GM12864 (cell line): ENCODE measurements around the gene FBRSL1.
"Not testable (repeated sequence)": the region's sequence is repeated elsewhere in the genome, so short reads cannot be mapped to it uniquely, and the experiment has no call there.

Experiments
- DNase-seq: peaks from one replicate; pipeline ENCODE4 v3.0.0-alpha.2; 2011; ENCODE audit warnings: low read depth
- H3K4me3 ChIP-seq: 2 replicates; pipeline ENCODE4 v1.5.1; 2011; ENCODE audit warnings: mild to moderate bottlenecking, low read depth, low read length, control low read depth
- CTCF ChIP-seq: IDR thresholded peaks from 2 replicates; pipeline ENCODE4 v1.5.1; 2011; ENCODE audit warnings: low read depth, mild to moderate bottlenecking, moderate library complexity, low read length, control low read depth, inconsistent platforms; ENCODE audit errors: missing control alignments

The FBRSL1 gene

GRCh38 chr12:132460571-132460970, 29.4 kb upstream of the FBRSL1 start:
- TF ChIP-seq CTCF = peak; percentile 40
- DNase-seq = no peak
- H3K4me3 ChIP-seq = no peak overlapping the region

GRCh38 chr12:132461526-132461925, 28.4 kb upstream of the FBRSL1 start:
- TF ChIP-seq CTCF = no peak
- no peak overlapping the region for H3K4me3 ChIP-seq

GRCh38 chr12:132462788-132463187, 27.2 kb upstream of the FBRSL1 start:
- no peak for TF ChIP-seq CTCF

More at GRCh38 chr12:132461526-132461925, 28.4 kb upstream of the FBRSL1 start:
- DNase-seq = no peak

GRCh38 chr12:132463284-132463924, 26.5 kb upstream of the FBRSL1 start:
- H3K4me3 ChIP-seq, DNase-seq: not testable (repeated sequence)

More at GRCh38 chr12:132462788-132463187, 27.2 kb upstream of the FBRSL1 start:
- no peak overlapping the region for H3K4me3 ChIP-seq
- no peak for DNase-seq

GRCh38 chr12:132464304-132464703, 25.6 kb upstream of the FBRSL1 start:
- not testable (repeated sequence) for H3K4me3 ChIP-seq, DNase-seq

- no peak for DNase-seq
- no peak for TF ChIP-seq CTCF
Measured at GRCh38 chr12:132464820-132465219, 25.1 kb upstream of the FBRSL1 start.

GRCh38 chr12:132465269-132466190, 24.4 kb upstream of the FBRSL1 start:
- no peak for DNase-seq
- no peak for TF ChIP-seq CTCF
- H3K4me3 ChIP-seq = no peak overlapping the region

More at GRCh38 chr12:132464820-132465219, 25.1 kb upstream of the FBRSL1 start:
- H3K4me3 ChIP-seq = no peak overlapping the region
